Ishikawa (cell line): ENCODE results near the gene ITPR1.

Source experiments
- CEBPB ChIP-seq: IDR thresholded peaks from 2 replicates; pipeline ENCODE4 v1.6.1; 2012
- CREB1 ChIP-seq: IDR thresholded peaks from 2 replicates; pipeline ENCODE4 v1.6.1; 2012; ENCODE audit warnings: low read depth
- EGR1 ChIP-seq: IDR thresholded peaks from 2 replicates; pipeline ENCODE4 v1.6.1; 2012
- EP300 ChIP-seq: IDR thresholded peaks from 2 replicates; pipeline ENCODE4 v1.6.1; 2012; ENCODE audit warnings: borderline replicate concordance
- FOXM1 ChIP-seq: IDR thresholded peaks from 2 replicates; pipeline ENCODE4 v1.6.1; 2012; ENCODE audit warnings: low read depth, borderline replicate concordance
- MAX ChIP-seq: IDR thresholded peaks from 2 replicates; pipeline ENCODE4 v1.6.1; 2012
- NFIC ChIP-seq: IDR thresholded peaks from 2 replicates; pipeline ENCODE4 v1.6.1; 2012
- RAD21 ChIP-seq: IDR thresholded peaks from 2 replicates; pipeline ENCODE4 v1.6.1; 2012; ENCODE audit warnings: low read depth
- REST ChIP-seq: IDR thresholded peaks from 2 replicates; pipeline ENCODE4 v1.6.1; 2012; ENCODE audit warnings: low read depth, mild to moderate bottlenecking
- TAF1 ChIP-seq: IDR thresholded peaks from 2 replicates; pipeline ENCODE4 v1.6.1; 2012; ENCODE audit warnings: low read depth, mild to moderate bottlenecking
- TCF12 ChIP-seq: IDR thresholded peaks from 2 replicates; pipeline ENCODE4 v1.6.1; 2012; ENCODE audit warnings: low read depth
- TEAD4 ChIP-seq: IDR thresholded peaks from 2 replicates; pipeline ENCODE4 v1.6.1; 2012
- USF1 ChIP-seq: IDR thresholded peaks from 2 replicates; pipeline ENCODE4 v1.6.1; 2012
- YY1 ChIP-seq: IDR thresholded peaks from 2 replicates; pipeline ENCODE4 v1.6.1; 2012; ENCODE audit warnings: low read depth
- ZBTB7A ChIP-seq: IDR thresholded peaks from 2 replicates; pipeline ENCODE4 v1.6.1; 2012; ENCODE audit warnings: low read depth

Gene ITPR1

GRCh38 chr3:4517643-4518311 lies 24.6 kb downstream of the ITPR1 start:
- no peak for TF ChIP-seq EGR1
- TF ChIP-seq TEAD4, result no peak
- TF ChIP-seq FOXM1, result no peak
- TF ChIP-seq USF1, result no peak
- no peak for TF ChIP-seq NFIC
- no peak for TF ChIP-seq TAF1
- TF ChIP-seq EP300, result no peak
- TF ChIP-seq CEBPB, result no peak
- TF ChIP-seq RAD21, result no peak
- no peak for TF ChIP-seq CREB1
- TF ChIP-seq TCF12, result no peak
- TF ChIP-seq MAX, result no peak
- no peak for TF ChIP-seq YY1
- no peak for TF ChIP-seq REST
- no peak for TF ChIP-seq ZBTB7A

DNA sequence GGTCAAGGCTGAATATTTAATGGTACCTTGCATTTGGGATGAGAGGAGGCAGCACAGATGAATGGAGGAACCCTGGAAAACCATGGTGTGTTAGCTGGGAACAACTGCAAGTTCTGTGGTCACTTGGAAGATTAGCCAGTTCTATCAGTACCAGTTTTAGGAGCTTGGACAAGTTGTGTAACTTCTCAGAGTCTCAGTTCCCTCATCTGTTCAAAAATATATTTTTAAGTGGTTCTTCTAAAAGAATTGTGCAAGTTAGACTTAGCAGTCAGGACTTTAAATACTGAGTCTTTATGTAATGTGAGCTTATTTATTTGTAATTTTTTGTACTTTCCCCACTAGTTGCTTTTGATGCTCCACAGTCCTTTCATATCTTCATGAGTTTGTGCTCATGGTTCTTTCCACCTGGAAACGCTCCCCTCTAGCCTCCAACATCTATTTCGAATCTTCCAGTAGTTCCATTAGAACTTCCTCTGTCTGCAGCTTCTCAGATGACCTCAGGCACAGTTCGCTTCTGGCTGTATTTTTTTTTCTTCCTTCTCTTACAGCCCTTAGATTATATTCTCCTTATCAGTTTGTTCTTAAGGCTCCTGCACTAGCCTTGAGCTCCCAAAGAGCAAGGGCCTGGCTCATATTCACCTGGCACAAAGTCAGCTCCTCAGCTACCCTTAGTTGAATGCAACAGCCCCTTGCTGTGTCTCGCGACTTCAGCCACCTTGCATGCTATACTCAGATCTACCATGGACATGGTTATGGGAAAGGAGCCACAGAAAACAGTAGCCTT lies 27.1 kb downstream of the ITPR1 start:
- TF ChIP-seq FOXM1 (no peak), REST (no peak), MAX (no peak), NFIC (no peak)

GRCh38 chr3:4522947-4523346 lies 29.8 kb downstream of the ITPR1 start:
- TF ChIP-seq TAF1, result no peak
- no peak for TF ChIP-seq ZBTB7A
- no peak for TF ChIP-seq USF1
- TF ChIP-seq TCF12, result no peak
- no peak for TF ChIP-seq CEBPB
- TF ChIP-seq REST, result no peak
- TF ChIP-seq EP300, result no peak
- TF ChIP-seq CREB1, result no peak
- TF ChIP-seq RAD21, result no peak
- no peak for TF ChIP-seq MAX
- no peak for TF ChIP-seq YY1
- no peak for TF ChIP-seq TEAD4
- TF ChIP-seq EGR1, result no peak
- TF ChIP-seq NFIC, result no peak
- no peak for TF ChIP-seq FOXM1
